NCI-H1105 (cell line): ENCODE results near the gene ELK4.
"Not testable (repeated sequence)": the region's sequence is repeated elsewhere in the genome, so short reads cannot be mapped to it uniquely, and the experiment has no call there.

Experiments used
- DNase-seq: peaks from one replicate; lab custom pipeline; 2025; lab: John Stamatoyannopoulos, UW

The ELK4 gene

GRCh38 chr1:205664399-205665017 is 32.7 kb upstream of the ELK4 start:
- no peak for DNase-seq

GRCh38 chr1:205663286-205663936 is 31.6 kb upstream of the ELK4 start:
- no peak for DNase-seq

GRCh38 chr1:205662791-205663190 is 31.0 kb upstream of the ELK4 start:
- DNase-seq, result no peak

GRCh38 chr1:205662135-205662738 is 30.4 kb upstream of the ELK4 start:
- no peak for DNase-seq

GRCh38 chr1:205661429-205662134 is 29.8 kb upstream of the ELK4 start:
- DNase-seq, result no peak

GRCh38 chr1:205660361-205660760 is 28.6 kb upstream of the ELK4 start:
- DNase-seq, result no peak

GRCh38 chr1:205658943-205659581 is 27.3 kb upstream of the ELK4 start:
- DNase-seq, result peak; percentile 60

GRCh38 chr1:205656236-205656635 is 24.4 kb upstream of the ELK4 start:
- no peak for DNase-seq

GRCh38 chr1:205652984-205653383 is 21.2 kb upstream of the ELK4 start:
- no peak for DNase-seq

- no peak for DNase-seq
Observed at GRCh38 chr1:205650241-205650640, 18.4 kb upstream of the ELK4 start.

GRCh38 chr1:205645519-205645918 is 13.7 kb upstream of the ELK4 start:
- DNase-seq, result no peak

- no peak for DNase-seq
Observed at GRCh38 chr1:205642679-205643307, 11.0 kb upstream of the ELK4 start.

- DNase-seq, result no peak
Observed at GRCh38 chr1:205639567-205639966, 7.8 kb upstream of the ELK4 start.

- no peak for DNase-seq
Observed at GRCh38 chr1:205637854-205638468, 6.2 kb upstream of the ELK4 start.

GRCh38 chr1:205636732-205637131 is 4.9 kb upstream of the ELK4 start:
- no peak for DNase-seq

GRCh38 chr1:205636138-205636530 is 4.3 kb upstream of the ELK4 start:
- DNase-seq, result not testable (repeated sequence)

GRCh38 chr1:205633421-205633976 is 1.7 kb upstream of the ELK4 start:
- DNase-seq, result no peak

- no peak for DNase-seq
Observed at GRCh38 chr1:205632669-205633169, 908 bp upstream of the ELK4 start.

GRCh38 chr1:205631010-205631767 is 622 bp downstream of the ELK4 start:
- DNase-seq, result peak; percentile 82

- no peak for DNase-seq
Observed at GRCh38 chr1:205630651-205631009, 1.2 kb downstream of the ELK4 start.
